Measurements from ENCODE around the gene ARMC5. TPM values are rescaled to one million over a fixed set of nuclear protein-coding genes. Genes with fewer than 3 reads are reported as not detected.

ARMC5 gene
- total and polyA plus RNA-seq, 7 donors: 2.4 to 11.1 (median 4.6) TPM

GRCh38 chr16:31455601-31456314, 3.5 kb upstream of the ARMC5 start:
- no peaks in the 10 kb centered on the region for H3K27me3 ChIP-seq
- intact Hi-C loops (cut with DNase I): loop anchor here (5.0 to 10.0 kb wide), 4 partner anchors 313 to 1361 kb away; partner anchors contain the start of genes KAT8, SETD1A, TBX6 and YPEL3
- peak overlapping the region in 1 of 4 donors; percentile 5 for H3K27ac ChIP-seq
- peak; percentile 63 for DNase-seq
- TF ChIP-seq POLR2AphosphoS5 (IDR thresholded peaks at IDR 0.05) (no peak), EP300 (IDR thresholded peaks at IDR 0.05) (no peak), POLR2A (IDR thresholded peaks at IDR 0.05) (no peak)
- TF ChIP-seq, protein P1, sequence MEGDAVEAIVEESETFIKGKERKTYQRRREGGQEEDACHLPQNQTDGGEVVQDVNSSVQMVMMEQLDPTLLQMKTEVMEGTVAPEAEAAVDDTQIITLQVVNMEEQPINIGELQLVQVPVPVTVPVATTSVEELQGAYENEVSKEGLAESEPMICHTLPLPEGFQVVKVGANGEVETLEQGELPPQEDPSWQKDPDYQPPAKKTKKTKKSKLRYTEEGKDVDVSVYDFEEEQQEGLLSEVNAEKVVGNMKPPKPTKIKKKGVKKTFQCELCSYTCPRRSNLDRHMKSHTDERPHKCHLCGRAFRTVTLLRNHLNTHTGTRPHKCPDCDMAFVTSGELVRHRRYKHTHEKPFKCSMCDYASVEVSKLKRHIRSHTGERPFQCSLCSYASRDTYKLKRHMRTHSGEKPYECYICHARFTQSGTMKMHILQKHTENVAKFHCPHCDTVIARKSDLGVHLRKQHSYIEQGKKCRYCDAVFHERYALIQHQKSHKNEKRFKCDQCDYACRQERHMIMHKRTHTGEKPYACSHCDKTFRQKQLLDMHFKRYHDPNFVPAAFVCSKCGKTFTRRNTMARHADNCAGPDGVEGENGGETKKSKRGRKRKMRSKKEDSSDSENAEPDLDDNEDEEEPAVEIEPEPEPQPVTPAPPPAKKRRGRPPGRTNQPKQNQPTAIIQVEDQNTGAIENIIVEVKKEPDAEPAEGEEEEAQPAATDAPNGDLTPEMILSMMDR (IDR thresholded peaks at IDR 0.05): no peak
- no peaks in the 10 kb centered on the region for H3K9me3 ChIP-seq
- H3K4me3 ChIP-seq: no peak overlapping the region
- H3K36me3 ChIP-seq: no peaks in the 10 kb centered on the region
- peaks cover 0 to 77% (median 76%) of the 10 kb centered on the region in 4 donors for H3K4me1 ChIP-seq
- 65 to 72% methylated on average over 17 of the region's 17 CpGs for WGBS, 2 donors

DNA sequence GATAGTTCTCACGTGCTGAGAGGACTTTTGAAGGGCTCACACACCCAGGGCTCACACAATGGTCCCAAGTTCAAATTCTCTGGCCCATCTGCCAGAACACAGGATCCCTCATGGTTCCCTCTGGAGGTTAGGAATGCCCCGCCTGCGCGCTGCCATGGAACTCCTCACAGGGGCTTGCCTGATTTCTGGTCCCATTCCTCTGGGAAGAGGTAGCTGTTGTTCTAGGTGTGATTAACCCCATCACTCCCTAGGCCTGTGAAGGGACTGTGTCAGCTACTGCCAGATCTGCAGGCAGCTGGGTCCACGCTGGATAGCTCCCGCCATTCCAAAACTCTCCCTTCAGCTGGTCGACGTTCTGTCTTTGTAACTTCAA, 2.3 kb upstream of the ARMC5 start:
- H3K4me3 ChIP-seq: peak overlapping the region in 1 of 4 donors; percentile 75
- H3K4me1 ChIP-seq: peaks cover 0 to 73% (median 69%) of the 10 kb centered on the region in 4 donors
- peak; percentile 47 for DNase-seq
- H3K27me3 ChIP-seq: no peaks in the 10 kb centered on the region
- H3K36me3 ChIP-seq: peaks cover 0 to 3% (median 1%) of the 10 kb centered on the region in 4 donors
- peak overlapping the region; percentile 97 to 100 (median 100) for H3K27ac ChIP-seq
- 81 to 83% methylated on average over 8 of the region's 8 CpGs for WGBS, 2 donors
- TF ChIP-seq EP300 (IDR thresholded peaks at IDR 0.05) (no peak), POLR2A (IDR thresholded peaks at IDR 0.05) (no peak), POLR2AphosphoS5 (IDR thresholded peaks at IDR 0.05) (no peak)
- TF ChIP-seq, protein P1 (IDR thresholded peaks at IDR 0.05): no peak
- intact Hi-C loops (cut with DNase I): loop anchor here (5.0 to 10.0 kb wide), 4 partner anchors 315 to 1362 kb away; partner anchors contain the start of genes KAT8, SETD1A, TBX6 and YPEL3
- no peaks in the 10 kb centered on the region for H3K9me3 ChIP-seq

- peaks cover 0 to 60% (median 56%) of the 10 kb centered on the region in 4 donors for H3K4me1 ChIP-seq
- peak; percentile 78 for DNase-seq
- H3K9me3 ChIP-seq: no peaks in the 10 kb centered on the region
- H3K27ac ChIP-seq: peak overlapping the region; percentile 97 to 100 (median 100)
- WGBS, 2 donors: 0 to 1% methylated on average over 42 of the region's 42 CpGs
- H3K36me3 ChIP-seq: peaks cover 0 to 15% (median 10%) of the 10 kb centered on the region in 4 donors
- H3K27me3 ChIP-seq: no peaks in the 10 kb centered on the region
- intact Hi-C loops (cut with DNase I): loop anchor here (5.0 to 10.0 kb wide), 4 partner anchors 316 to 1363 kb away; partner anchors contain the start of genes KAT8, SETD1A, TBX6 and YPEL3
- TF ChIP-seq, protein P1 (IDR thresholded peaks at IDR 0.05): no peak
- TF ChIP-seq POLR2AphosphoS5 (IDR thresholded peaks at IDR 0.05): peak in 2 of 4 donors; percentile 8 to 26
- peak overlapping the region; percentile 68 to 92 (median 76) for H3K4me3 ChIP-seq
Measured at GRCh38 chr16:31458073-31458843, 1.0 kb upstream of the ARMC5 start.

- 2 to 4% methylated on average over 61 of the region's 61 CpGs for WGBS, 2 donors
- Histone ChIP-seq H3K4me3 (peak overlapping the region; percentile 68 to 92 (median 76)), H3K27me3 (no peaks in the 10 kb centered on the region), H3K27ac (peak overlapping the region; percentile 97 to 100 (median 100)), H3K36me3 (peaks cover 4 to 32% (median 17%) of the 10 kb centered on the region in 4 donors), H3K4me1 (peaks cover 0 to 45% (median 40%) of the 10 kb centered on the region in 4 donors), H3K9me3 (no peaks in the 10 kb centered on the region)
- intact Hi-C loops (cut with DNase I): loop anchor here (1.0 to 10.0 kb wide), 6 partner anchors 11 to 1365 kb away; partner anchors contain the start of genes KAT8, RUSF1, SETD1A and TBX6
- TF ChIP-seq EP300 (IDR thresholded peaks at IDR 0.05): peak in 2 of 4 donors; percentile 32 to 44
- peak in 3 of 4 donors; percentile 17 to 86 (median 51) for TF ChIP-seq POLR2AphosphoS5 (IDR thresholded peaks at IDR 0.05)
- TF ChIP-seq POLR2A (IDR thresholded peaks at IDR 0.05): no peak
- TF ChIP-seq, protein P1 (IDR thresholded peaks at IDR 0.05): no peak
- DNase-seq: peak; percentile 100
Measured at GRCh38 chr16:31459687-31460581, 633 bp downstream of the ARMC5 start.

All from sigmoid colon (tissue), 7 donors.